GM19467 (cell line): Measurements from ENCODE around the gene SARDH.
"Not testable (repeated sequence)": the region's sequence is repeated elsewhere in the genome, so short reads cannot be mapped to it uniquely, and the experiment has no call there.

Experiments
- ATAC-seq: cut with Tn5 transposase; IDR thresholded peaks from one replicate; pipeline ENCODE4 v1.9.1; 2021; ENCODE audit warnings: mild to moderate bottlenecking, moderate library complexity; ENCODE audit not compliant: unreplicated experiment

Gene SARDH

GRCh38 chr9:133759946-133760345, 21.8 kb upstream of the SARDH start:
- ATAC-seq, result no peak

DNA sequence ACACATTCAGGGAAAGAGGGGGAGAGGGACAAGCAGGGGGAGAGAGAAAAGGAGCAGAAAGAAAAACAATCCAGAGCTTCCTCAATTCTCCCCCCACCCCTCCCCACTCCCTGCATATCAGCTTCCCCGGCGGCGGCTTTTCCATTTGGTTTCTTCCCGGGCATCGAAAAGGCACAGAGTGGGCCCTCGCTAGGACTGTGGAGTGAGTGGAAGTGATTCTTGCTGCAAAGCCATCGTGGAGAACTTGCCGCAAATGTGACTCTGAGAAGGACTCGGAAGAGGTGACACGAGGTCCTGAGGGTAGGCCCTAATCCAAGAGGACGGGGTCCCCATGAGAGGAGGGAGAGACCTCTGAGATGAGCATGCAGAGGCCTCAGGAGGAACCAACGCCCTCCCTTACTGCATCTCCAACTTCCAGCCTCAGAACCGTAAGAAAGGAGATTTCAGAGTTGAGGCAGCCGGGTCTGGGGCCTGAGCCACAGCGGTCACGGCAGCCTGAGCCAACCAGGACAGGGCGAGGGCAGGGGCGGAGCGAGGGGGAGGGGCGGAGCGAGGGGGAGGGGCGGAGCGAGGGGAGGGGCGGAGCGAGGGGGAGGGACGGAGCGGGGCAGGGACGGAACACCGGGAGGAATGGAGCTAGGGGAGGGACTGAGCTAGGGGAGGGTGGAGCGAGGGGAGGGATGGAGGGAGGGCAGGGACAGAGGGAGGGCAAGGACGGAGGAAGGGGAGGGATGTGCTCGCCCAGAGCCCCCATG, 21.2 kb upstream of the SARDH start:
- no peak for ATAC-seq

DNA sequence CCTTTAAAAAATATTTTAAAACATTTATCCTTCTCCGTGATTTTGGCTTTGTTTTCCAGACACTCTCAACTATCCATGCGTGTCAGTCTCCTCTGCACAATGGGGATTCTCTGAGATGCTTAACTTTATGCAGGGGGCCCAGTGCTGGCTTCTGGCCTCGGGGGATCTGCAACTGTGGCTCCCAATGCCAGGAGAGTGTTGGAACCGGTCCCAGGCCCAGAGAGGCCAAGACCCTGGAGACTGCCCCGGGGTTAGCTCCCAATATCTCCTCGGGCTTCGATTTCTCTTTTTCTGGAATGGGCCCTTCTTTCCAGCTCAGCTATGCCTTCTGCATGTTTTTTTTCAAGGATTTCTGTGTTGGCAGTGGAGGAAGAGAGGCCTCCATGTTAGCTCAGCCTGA, 20.1 kb upstream of the SARDH start:
- no peak for ATAC-seq

GRCh38 chr9:133754688-133755227, 16.6 kb upstream of the SARDH start:
- ATAC-seq, result no peak

DNA sequence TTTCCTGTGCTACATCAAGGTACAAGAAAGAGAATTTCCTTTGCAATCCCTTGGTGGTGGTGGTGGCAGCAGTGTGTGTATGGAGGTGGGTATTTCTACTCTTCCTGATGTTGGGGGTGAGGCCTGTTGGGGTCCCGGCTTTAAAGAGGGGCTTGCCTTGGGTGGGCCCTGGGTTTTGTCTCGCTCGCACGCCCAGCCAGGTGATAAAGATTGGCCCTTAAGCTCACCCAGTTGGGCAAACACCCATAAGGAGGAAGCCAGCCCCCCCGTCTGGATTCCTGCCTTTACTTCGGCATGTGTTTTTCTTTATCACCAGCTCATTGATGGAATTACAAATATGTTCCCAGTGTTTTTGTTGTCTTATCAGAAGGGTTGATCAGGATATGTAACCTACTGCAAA, 16.0 kb upstream of the SARDH start:
- ATAC-seq, result no peak

DNA sequence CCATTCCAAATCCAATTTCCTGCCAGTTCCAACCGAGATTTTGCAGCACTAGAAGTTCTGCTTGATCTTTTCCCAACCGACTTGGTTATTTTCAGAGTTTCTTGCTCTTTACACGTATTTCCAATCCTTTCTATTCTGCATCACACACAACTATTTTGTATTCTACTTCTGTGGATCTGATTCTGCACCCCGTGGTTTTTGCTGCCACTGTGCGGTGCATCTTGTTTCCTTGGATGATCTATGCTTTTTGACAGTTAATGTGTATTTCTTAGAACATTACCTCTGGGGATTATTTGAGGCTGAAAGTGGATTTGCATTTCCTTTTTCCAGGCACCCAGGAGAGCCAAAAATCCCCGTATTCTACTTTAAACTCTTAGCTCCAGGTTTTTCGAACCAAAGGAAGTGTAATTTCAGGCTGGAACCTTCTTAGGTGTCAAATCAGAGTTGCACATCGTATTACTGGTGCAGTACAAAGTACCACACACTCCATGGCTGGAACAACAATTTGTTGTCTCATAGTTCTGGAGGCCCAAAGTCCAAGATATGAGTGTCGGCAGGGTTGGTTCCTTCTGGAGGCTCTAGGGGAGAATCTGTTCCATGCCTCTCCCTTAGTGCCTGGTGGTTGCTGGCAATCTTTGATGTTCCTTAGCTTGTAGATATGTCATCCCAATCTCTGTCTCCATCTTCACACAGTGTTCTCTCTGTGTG, 14.7 kb upstream of the SARDH start:
- no peak for ATAC-seq

- no peak for ATAC-seq
These were observed 13.0 kb upstream of the SARDH start for GRCh38 chr9:133750982-133751649.

DNA sequence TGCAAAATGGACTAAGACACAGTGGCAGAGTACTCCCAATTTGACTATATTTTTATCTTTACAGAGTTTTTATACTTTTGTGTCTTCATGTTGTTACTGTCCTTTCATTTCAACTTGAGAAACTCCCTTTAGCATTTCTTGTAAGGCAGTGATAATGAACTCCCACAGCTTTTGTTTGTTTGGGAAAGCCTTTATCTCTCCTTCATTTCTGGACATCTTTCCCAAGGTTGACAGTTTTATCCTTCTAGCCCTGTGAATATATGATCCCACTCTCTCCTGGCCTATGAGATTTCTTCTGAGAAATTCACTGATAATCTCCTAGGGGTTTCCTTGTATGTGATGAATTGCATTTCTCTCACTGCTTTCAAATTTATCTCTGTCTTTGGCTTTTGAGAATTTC, 9.2 kb upstream of the SARDH start:
- ATAC-seq, result no peak

- ATAC-seq, result not testable (repeated sequence)
These were observed 6.4 kb upstream of the SARDH start for GRCh38 chr9:133744528-133744927.

GRCh38 chr9:133742849-133743444, 4.8 kb upstream of the SARDH start:
- no peak for ATAC-seq

- no peak for ATAC-seq
These were observed 4.1 kb upstream of the SARDH start for GRCh38 chr9:133742251-133742650.

GRCh38 chr9:133741716-133742115, 3.6 kb upstream of the SARDH start:
- ATAC-seq, result no peak

- ATAC-seq, result no peak
These were observed 2.8 kb upstream of the SARDH start for GRCh38 chr9:133740911-133741310.

DNA sequence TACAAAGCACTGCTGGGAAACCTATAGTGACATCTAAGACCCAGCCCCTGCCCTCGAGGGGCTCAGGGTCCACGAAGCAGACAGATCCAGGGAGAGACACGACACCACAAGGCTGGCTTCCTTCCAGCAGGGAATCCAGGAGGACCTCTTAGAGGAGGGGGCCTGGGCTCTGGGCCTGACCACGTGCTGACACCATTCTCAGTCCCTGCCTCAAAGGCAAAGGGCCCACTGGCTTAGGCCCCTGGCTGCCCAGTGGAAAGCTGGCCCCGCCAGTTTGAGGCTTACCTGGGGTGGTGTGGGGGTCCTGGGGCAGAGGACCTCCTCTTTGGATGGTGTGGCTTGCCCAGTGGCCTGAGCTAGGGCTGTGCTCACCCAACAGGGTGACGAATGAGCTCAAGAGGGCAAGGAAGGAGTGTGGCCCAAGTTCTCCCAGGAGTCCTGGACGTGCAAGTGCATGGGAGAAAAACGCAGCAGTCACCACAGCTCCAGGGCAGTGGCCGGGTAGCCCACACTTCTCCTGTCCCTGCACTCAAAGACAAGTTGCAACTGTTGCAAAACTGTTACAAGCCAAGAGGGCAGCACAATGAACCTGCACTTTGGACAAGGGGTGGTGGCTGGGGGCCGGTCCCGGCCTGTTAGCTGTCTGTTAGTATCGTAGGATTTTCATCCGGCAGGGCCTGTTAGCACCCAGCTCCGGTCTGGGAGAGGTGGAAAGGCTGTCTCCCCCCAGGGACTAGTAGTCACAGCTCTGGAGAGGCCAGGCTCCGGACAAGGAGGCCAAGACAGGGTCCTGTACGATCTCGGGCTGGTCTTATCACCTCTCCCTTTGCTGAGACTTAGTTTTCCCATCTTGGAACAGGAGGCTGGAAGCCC, 1.5 kb upstream of the SARDH start:
- ATAC-seq, result no peak

GRCh38 chr9:133738640-133739225, 581 bp upstream of the SARDH start:
- no peak for ATAC-seq

DNA sequence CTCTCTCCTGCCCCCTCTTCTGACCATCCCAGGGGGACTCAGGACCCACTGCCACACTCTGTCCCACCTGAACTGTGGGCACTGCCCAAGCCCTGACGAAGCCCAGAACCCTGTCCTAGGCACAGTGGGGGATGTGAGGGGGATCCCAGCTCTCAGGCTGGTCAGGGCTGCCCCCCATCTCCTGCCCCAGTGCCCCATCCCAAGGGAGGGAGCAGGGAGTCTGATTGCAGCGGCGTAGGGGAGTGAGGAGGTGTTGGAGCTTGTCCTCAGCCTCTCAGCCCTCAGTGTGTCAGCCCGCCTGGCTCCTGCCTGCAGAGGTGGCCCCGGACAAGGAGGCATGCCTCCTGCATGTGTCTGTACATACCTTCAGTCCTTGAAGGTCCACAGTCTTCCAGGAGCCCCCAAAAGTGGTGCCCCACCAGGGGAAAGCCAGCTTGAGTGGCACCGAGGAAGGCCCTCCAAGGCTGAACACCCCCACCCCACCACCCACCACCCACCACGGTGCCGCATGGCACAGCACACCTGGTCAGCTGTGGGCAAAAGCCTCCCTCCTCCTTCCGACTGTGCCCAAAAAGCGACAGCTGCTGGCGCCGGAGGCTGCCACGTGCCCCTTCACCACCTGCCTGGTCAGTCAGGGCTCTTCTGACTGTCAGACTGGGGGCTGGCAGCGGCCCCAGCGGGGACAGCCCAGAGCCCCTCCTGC, 930 bp downstream of the SARDH start:
- ATAC-seq, result no peak

- no peak for ATAC-seq
These were observed 2.2 kb downstream of the SARDH start for GRCh38 chr9:133735931-133736330.

- no peak for ATAC-seq
These were observed 2.8 kb downstream of the SARDH start for GRCh38 chr9:133735415-133735775.

- no peak for ATAC-seq
These were observed 3.4 kb downstream of the SARDH start for GRCh38 chr9:133734590-133735414.
